Stimulated activated CD4-positive, alpha-beta T cell treated with anti-CD3 and anti-CD28 coated beads, TNF-alpha, amount 100 ng/mL, for 4 hours (primary cell): ENCODE measurements around the gene SMG7.
"Not testable (repeated sequence)": the region's sequence is repeated elsewhere in the genome, so short reads cannot be mapped to it uniquely, and the experiment has no call there.

Source experiments
- DNase-seq, 3 experiments: peaks; one replicate each; pipeline ENCODE4 v3.0.0-alpha.2; 2020; ENCODE audit warnings: low read depth in 3 of 3

Gene SMG7

GRCh38 chr1:183472488-183473216, at the start of gene SMG7:
Gene SMG7 (plus strand): TSS chr1:183472499. CDS start chr1:183472621, 122 bp downstream.
- DNase-seq, result peak in 2 of 3 experiments; percentile 40 to 44

GRCh38 chr1:183423541-183423940, 48.8 kb upstream of the SMG7 start:
- no peak for DNase-seq

- no peak for DNase-seq
These were observed 47.6 kb upstream of the SMG7 start for GRCh38 chr1:183424691-183425090.

- not testable (repeated sequence) for DNase-seq
These were observed 44.7 kb upstream of the SMG7 start for GRCh38 chr1:183427591-183427990.

- no peak for DNase-seq
These were observed 40.3 kb upstream of the SMG7 start for GRCh38 chr1:183431840-183432547.

- no peak for DNase-seq
These were observed 39.8 kb upstream of the SMG7 start for GRCh38 chr1:183432548-183432875.

- no peak for DNase-seq
These were observed 38.6 kb upstream of the SMG7 start for GRCh38 chr1:183433703-183434102.

- no peak for DNase-seq
These were observed 36.8 kb upstream of the SMG7 start for GRCh38 chr1:183435497-183435896.

GRCh38 chr1:183438060-183438459, 34.2 kb upstream of the SMG7 start:
- DNase-seq, result no peak

GRCh38 chr1:183443011-183443410, 29.3 kb upstream of the SMG7 start:
- no peak for DNase-seq

GRCh38 chr1:183443466-183443865, 28.8 kb upstream of the SMG7 start:
- no peak for DNase-seq

GRCh38 chr1:183444243-183444642, 28.1 kb upstream of the SMG7 start:
- no peak for DNase-seq

GRCh38 chr1:183449223-183449770, 23.0 kb upstream of the SMG7 start:
- DNase-seq, result no peak

GRCh38 chr1:183450093-183450492, 22.2 kb upstream of the SMG7 start:
- no peak for DNase-seq

GRCh38 chr1:183454377-183454776, 17.9 kb upstream of the SMG7 start:
- DNase-seq, result no peak

- DNase-seq, result no peak
These were observed 15.5 kb upstream of the SMG7 start for GRCh38 chr1:183456826-183457225.

GRCh38 chr1:183457449-183457848, 14.8 kb upstream of the SMG7 start:
- no peak for DNase-seq

- no peak for DNase-seq
These were observed 11.7 kb upstream of the SMG7 start for GRCh38 chr1:183460596-183460995.

GRCh38 chr1:183461350-183461749, 10.9 kb upstream of the SMG7 start:
- DNase-seq, result no peak

GRCh38 chr1:183463566-183463965, 8.7 kb upstream of the SMG7 start:
- no peak for DNase-seq

- DNase-seq, result no peak
These were observed 5.5 kb upstream of the SMG7 start for GRCh38 chr1:183466781-183467180.

GRCh38 chr1:183467687-183468086, 4.6 kb upstream of the SMG7 start:
- DNase-seq, result no peak
